ENCODE measurements around the gene PPA1.

DNA sequence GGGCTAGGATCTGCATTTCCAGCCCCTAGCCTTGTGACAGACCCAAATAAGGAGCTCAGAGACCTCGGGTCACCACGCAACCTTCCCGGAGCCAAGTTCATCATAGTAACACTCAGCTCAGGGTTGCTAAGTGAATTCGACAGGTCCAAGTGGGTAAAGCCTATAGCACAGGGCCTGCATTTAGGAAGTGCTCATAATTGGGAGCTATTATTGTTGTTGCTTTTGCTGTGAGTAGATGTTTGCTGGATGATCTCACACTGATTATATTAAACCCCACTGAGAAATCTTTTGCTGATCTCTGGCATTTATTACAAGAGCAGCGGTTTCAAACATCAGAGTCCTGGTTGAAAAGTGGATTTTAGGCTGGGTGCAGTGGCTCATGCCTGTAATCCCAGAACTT, 42.6 kb downstream of the PPA1 start:
- TF ChIP-seq, protein P1, sequence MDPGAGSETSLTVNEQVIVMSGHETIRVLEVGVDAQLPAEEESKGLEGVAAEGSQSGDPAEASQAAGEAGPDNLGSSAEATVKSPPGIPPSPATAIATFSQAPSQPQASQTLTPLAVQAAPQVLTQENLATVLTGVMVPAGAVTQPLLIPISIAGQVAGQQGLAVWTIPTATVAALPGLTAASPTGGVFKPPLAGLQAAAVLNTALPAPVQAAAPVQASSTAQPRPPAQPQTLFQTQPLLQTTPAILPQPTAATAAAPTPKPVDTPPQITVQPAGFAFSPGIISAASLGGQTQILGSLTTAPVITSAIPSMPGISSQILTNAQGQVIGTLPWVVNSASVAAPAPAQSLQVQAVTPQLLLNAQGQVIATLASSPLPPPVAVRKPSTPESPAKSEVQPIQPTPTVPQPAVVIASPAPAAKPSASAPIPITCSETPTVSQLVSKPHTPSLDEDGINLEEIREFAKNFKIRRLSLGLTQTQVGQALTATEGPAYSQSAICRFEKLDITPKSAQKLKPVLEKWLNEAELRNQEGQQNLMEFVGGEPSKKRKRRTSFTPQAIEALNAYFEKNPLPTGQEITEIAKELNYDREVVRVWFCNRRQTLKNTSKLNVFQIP (CRISPR knock-in tag; IDR thresholded peaks at IDR 0.05; ENCODE audit: borderline replicate concordance, low read depth): no peak
- no peak for TF ChIP-seq RARB (CRISPR knock-in tag; IDR thresholded peaks at IDR 0.05)
- TF ChIP-seq ZFP3 (CRISPR knock-in tag; IDR thresholded peaks at IDR 0.05): no peak
- TF ChIP-seq ZNF70 (CRISPR knock-in tag; IDR thresholded peaks at IDR 0.05): no peak
- TF ChIP-seq, protein P2, sequence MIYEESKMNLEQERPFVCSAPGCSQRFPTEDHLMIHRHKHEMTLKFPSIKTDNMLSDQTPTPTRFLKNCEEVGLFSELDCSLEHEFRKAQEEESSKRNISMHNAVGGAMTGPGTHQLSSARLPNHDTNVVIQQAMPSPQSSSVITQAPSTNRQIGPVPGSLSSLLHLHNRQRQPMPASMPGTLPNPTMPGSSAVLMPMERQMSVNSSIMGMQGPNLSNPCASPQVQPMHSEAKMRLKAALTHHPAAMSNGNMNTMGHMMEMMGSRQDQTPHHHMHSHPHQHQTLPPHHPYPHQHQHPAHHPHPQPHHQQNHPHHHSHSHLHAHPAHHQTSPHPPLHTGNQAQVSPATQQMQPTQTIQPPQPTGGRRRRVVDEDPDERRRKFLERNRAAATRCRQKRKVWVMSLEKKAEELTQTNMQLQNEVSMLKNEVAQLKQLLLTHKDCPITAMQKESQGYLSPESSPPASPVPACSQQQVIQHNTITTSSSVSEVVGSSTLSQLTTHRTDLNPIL (CRISPR knock-in tag; IDR thresholded peaks at IDR 0.05; ENCODE audit: low read depth): no peak
- TF ChIP-seq, protein P3, sequence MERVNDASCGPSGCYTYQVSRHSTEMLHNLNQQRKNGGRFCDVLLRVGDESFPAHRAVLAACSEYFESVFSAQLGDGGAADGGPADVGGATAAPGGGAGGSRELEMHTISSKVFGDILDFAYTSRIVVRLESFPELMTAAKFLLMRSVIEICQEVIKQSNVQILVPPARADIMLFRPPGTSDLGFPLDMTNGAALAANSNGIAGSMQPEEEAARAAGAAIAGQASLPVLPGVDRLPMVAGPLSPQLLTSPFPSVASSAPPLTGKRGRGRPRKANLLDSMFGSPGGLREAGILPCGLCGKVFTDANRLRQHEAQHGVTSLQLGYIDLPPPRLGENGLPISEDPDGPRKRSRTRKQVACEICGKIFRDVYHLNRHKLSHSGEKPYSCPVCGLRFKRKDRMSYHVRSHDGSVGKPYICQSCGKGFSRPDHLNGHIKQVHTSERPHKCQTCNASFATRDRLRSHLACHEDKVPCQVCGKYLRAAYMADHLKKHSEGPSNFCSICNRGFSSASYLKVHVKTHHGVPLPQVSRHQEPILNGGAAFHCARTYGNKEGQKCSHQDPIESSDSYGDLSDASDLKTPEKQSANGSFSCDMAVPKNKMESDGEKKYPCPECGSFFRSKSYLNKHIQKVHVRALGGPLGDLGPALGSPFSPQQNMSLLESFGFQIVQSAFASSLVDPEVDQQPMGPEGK (CRISPR knock-in tag; IDR thresholded peaks at IDR 0.05; ENCODE audit: borderline replicate concordance): no peak
- TF ChIP-seq GLIS3 (CRISPR knock-in tag; IDR thresholded peaks at IDR 0.05): no peak
- no peak for TF ChIP-seq ZNF565 (CRISPR knock-in tag; conservative IDR thresholded peaks at IDR 0.05; ENCODE audit: low read depth)
- TF ChIP-seq CSDC2 (CRISPR knock-in tag; IDR thresholded peaks at IDR 0.05): no peak
- no peak for TF ChIP-seq OSR1 (CRISPR knock-in tag; IDR thresholded peaks at IDR 0.05)
- no peak for TF ChIP-seq ZC3H10 (CRISPR knock-in tag; IDR thresholded peaks at IDR 0.05)
- TF ChIP-seq PPARA (CRISPR knock-in tag; IDR thresholded peaks at IDR 0.05; ENCODE audit: borderline replicate concordance): no peak
- TF ChIP-seq ZFP30 (CRISPR knock-in tag; IDR thresholded peaks at IDR 0.05): no peak
- no peak for TF ChIP-seq ESRRG (CRISPR knock-in tag; IDR thresholded peaks at IDR 0.05)

All from SK-N-SH treated with all-trans-retinoic acid at 6 μM for 48 hours (cell line).